Subcutaneous abdominal adipose tissue (tissue), 5 donors: Measurements from ENCODE around the gene MRPL27.
"Not testable (repeated sequence)": the region's sequence is repeated elsewhere in the genome, so short reads cannot be mapped to it uniquely, and the experiment has no call there.

Experiments used
- H3K27ac ChIP-seq: one replicate; pipeline ENCODE4 v1.7.0; 2013; ENCODE audit warnings: low read depth, mild to moderate bottlenecking, inconsistent platforms, low read length, moderate library complexity
- H3K27me3 ChIP-seq, 5 donors: one replicate each; pipeline ENCODE4 v1.7.0; 2013; ENCODE audit warnings: low read length in 5 of 5, inconsistent platforms in 1 of 5; ENCODE audit not compliant: control insufficient read depth in 5 of 5, insufficient read depth in 4 of 5
- H3K36me3 ChIP-seq, 5 donors: one replicate each; pipeline ENCODE4 v1.7.0; 2013; ENCODE audit warnings: low read length in 5 of 5; ENCODE audit not compliant: control insufficient read depth in 5 of 5, insufficient read depth in 5 of 5
- H3K4me1 ChIP-seq, 5 donors: one replicate each; pipeline ENCODE4 v1.7.0; 2013; ENCODE audit warnings: low read length in 5 of 5, mild to moderate bottlenecking in 3 of 5, moderate library complexity in 1 of 5; ENCODE audit not compliant: control insufficient read depth in 5 of 5, insufficient read depth in 5 of 5
- H3K4me3 ChIP-seq, 5 donors: one replicate each; pipeline ENCODE4 v1.7.0; 2013; ENCODE audit warnings: low read length in 5 of 5, low read depth in 1 of 5
- H3K9ac ChIP-seq, 5 donors: one replicate each; pipeline ENCODE4 v1.7.0; 2013; ENCODE audit warnings: low read length in 5 of 5, mild to moderate bottlenecking in 4 of 5, moderate library complexity in 3 of 5
- H3K9me3 ChIP-seq, 5 donors: one replicate each; pipeline ENCODE4 v1.7.0; 2013; ENCODE audit warnings: low read length in 5 of 5; ENCODE audit not compliant: control insufficient read depth in 5 of 5
- donor health status: healthy.
- donor health status: healthy.
- donor health status: healthy.
- donor health status: healthy.
- donor health status: healthy.

The MRPL27 gene

GRCh38 chr17:50405351-50405750, 32.4 kb upstream of the MRPL27 start:
- not testable (repeated sequence) for H3K27me3 ChIP-seq, H3K4me3 ChIP-seq, H3K9ac ChIP-seq, H3K4me1 ChIP-seq, H3K27ac ChIP-seq, H3K36me3 ChIP-seq, H3K9me3 ChIP-seq

- H3K4me3 ChIP-seq, H3K27me3 ChIP-seq, H3K9ac ChIP-seq, H3K27ac ChIP-seq, H3K36me3 ChIP-seq, H3K9me3 ChIP-seq: not testable (repeated sequence)
- peaks cover 9 to 30% (median 27%) of the 10 kb centered on the region in 5 donors for H3K4me1 ChIP-seq
Observed at GRCh38 chr17:50399591-50399990, 26.6 kb upstream of the MRPL27 start.

GRCh38 chr17:50398672-50399071, 25.7 kb upstream of the MRPL27 start:
- H3K27me3 ChIP-seq: not testable (repeated sequence)
- peaks cover 6 to 14% (median 12%) of the 10 kb centered on the region in 5 donors for H3K36me3 ChIP-seq

DNA sequence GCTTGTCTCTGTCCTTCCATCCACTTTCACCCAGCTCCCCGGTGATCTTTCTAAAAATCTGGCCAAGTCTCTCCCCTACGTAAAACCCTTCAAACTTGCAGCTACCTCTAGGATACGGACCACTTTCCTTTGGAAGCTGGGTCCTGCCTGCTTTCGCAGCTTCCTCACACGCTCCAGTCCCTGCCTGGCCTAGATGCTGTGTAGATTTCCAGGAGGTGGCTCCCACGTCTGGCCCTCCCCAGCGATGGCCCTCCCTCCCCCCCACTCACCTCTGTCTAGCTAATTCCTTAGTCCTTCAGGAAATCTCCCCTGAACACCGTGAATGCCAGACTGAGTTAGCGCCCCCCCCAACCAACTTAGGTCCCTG, 24.9 kb upstream of the MRPL27 start:
- Histone ChIP-seq H3K36me3 (peaks cover 14 to 22% (median 20%) of the 10 kb centered on the region in 5 donors), H3K4me3 (peak overlapping the region; percentile 64 to 96 (median 93)), H3K9ac (peak overlapping the region in 2 of 5 donors; percentile 99), H3K27me3 (no peaks in the 10 kb centered on the region), H3K27ac (no peak overlapping the region), H3K9me3 (no peaks in the 10 kb centered on the region), H3K4me1 (peaks cover 9 to 30% (median 27%) of the 10 kb centered on the region in 5 donors)

More at GRCh38 chr17:50398672-50399071, 25.7 kb upstream of the MRPL27 start:
- H3K9ac ChIP-seq, H3K27ac ChIP-seq, H3K9me3 ChIP-seq, H3K4me3 ChIP-seq: not testable (repeated sequence)
- peaks cover 9 to 30% (median 27%) of the 10 kb centered on the region in 5 donors for H3K4me1 ChIP-seq

DNA sequence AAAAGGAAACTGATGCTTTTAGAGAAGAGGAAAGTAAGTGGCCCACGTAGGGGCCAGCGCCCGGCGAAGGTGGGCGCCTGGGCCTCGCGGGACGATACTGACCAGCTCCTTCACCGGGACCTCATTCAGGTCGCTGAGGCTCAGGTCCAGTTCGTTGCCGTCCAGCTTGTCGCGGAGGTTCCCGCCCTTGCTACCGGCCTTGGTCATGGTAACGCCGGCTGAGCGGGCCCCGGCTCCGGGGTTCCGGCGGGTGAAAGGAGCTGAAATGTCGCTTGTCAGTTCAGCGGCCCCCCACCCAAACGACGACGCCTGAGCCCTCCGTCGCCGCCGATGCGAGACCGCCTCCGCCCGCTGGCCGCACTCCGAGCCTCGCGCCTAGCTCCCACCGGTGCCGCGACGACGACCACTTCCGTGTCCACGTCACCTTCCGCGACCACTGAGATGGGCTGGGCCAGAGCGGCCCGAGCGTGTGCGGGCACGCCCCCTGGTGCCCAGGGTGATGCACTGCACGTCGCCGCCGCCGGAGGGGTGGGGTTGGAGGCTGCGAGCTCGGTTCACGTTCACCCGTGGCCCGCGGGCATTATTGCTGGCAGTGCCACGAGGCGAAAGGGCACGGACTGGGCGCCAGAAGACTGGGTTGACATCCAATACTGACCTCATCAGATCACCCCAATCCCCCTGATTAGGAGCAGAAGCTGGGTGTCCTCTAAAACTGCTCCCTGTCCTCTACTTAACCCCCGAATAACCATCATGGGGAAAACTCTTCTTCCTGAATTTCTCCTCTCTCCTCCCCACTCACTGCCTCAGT, 24.3 kb upstream of the MRPL27 start, which contains the start of gene LRRC59:
Gene LRRC59, minus strand, starts transcription at position 413 of the 808 bp plus-strand sequence. Its CDS starts 206 bp downstream, at position 207.
- peak within 1 kb of the TSS; percentile 93 to 100 (median 99) for H3K9ac ChIP-seq
- no peaks in the 10 kb centered on the region for H3K27me3 ChIP-seq
- H3K9me3 ChIP-seq: no peaks in the 10 kb centered on the region
- peaks cover 15 to 28% (median 26%) of the 10 kb centered on the region in 5 donors for H3K36me3 ChIP-seq
- peak within 1 kb of the TSS; percentile 92 to 96 (median 93) for H3K4me3 ChIP-seq
- H3K4me1 ChIP-seq: peaks cover 9 to 30% (median 27%) of the 10 kb centered on the region in 5 donors
- H3K27ac ChIP-seq: peak within 1 kb of the TSS; percentile 89

DNA sequence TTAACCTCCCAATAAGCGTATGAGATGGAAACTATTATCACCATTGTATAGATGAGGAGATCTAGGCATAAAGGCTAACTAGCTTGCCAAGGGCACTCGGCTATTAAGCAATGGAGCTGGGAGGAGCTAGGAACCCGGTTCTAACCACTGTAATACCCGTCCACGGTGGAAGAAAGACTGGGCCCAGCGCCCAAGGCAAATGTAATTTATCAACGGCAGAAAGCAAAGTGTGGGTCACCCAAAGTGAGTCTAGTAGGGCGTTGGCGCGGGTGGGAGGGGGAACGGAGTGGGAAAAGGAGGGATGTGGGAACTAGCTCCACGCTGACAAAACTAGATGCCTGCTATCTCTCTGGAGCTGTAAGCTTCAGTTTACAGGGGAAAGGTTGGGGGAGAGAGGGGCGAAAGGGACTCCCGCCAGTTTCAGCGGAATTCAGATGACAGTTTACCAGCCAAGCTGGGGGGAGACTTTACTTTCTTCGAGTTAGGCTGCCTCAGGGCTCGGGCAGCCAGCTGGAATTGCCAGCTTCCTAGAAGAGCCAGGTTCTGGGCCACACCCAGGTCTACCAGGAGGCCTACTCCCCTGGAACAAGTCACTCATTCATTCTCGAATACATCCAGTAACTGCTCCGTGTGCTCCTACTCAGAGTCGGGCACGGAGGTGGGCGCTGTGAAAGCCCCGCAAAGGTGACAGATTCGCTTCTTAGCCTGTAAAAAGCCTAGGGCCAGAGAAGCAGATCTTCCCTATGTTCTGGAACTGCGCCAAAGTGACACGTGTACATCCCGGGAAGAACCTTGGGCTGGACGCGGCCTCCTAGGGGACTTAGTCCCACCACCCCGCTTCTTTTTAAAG, 23.5 kb upstream of the MRPL27 start:
- Histone ChIP-seq H3K36me3 (peaks cover 16 to 36% (median 34%) of the 10 kb centered on the region in 5 donors), H3K9ac (peak overlapping the region; percentile 93 to 100 (median 99)), H3K9me3 (no peaks in the 10 kb centered on the region), H3K27me3 (no peaks in the 10 kb centered on the region), H3K4me3 (peak overlapping the region; percentile 92 to 96 (median 93)), H3K27ac (peak overlapping the region; percentile 89), H3K4me1 (peaks cover 9 to 30% (median 27%) of the 10 kb centered on the region in 5 donors)

DNA sequence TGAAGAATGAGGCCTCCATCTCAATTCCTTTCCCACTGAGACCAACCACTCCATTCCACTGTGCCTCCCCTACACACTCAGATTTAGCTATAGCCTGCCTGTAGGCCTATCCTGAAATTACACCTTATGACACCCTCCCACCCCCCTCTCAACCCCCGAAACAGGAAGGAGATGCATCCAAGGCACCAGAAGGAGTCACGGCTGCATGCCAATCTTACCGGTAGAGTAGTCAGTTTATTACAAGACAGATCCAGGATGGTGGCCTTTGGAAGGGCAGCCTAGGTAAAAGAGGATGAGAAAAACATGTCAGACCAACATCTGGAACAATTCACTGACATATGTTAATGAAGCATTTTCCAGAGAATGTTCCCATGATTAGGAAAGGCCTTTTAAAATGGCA, 21.7 kb upstream of the MRPL27 start:
- Histone ChIP-seq H3K36me3 (peaks cover 28 to 53% (median 50%) of the 10 kb centered on the region in 5 donors), H3K9ac (peak overlapping the region in 1 of 5 donors; percentile 9), H3K9me3 (no peaks in the 10 kb centered on the region), H3K4me3 (no peak overlapping the region), H3K4me1 (peaks cover 9 to 30% (median 27%) of the 10 kb centered on the region in 5 donors), H3K27ac (no peak overlapping the region), H3K27me3 (no peaks in the 10 kb centered on the region)

DNA sequence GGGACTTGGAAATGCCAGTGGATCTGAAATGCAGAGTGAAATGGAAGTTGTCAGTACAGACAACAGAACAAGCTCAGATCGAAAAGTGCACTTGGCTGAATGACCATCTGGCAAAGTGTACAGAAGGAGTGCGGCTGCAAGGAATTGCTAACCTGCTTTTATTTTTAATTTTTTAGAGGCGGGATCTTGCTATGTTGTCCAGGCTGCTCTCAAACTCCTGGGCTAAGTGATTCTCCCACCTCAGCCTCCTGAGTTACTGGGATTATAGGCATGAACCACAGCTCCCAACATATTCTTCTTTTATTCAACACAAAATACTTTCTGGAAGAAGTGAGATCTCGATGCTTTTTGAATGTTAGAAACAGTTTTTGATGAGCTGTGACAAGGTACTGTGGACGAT, 20.7 kb upstream of the MRPL27 start:
- Histone ChIP-seq H3K36me3 (peaks cover 33 to 63% (median 59%) of the 10 kb centered on the region in 5 donors), H3K9ac (no peak overlapping the region), H3K9me3 (no peaks in the 10 kb centered on the region), H3K27me3 (no peaks in the 10 kb centered on the region), H3K4me1 (peaks cover 9 to 30% (median 27%) of the 10 kb centered on the region in 5 donors), H3K4me3 (no peak overlapping the region), H3K27ac (no peak overlapping the region)

DNA sequence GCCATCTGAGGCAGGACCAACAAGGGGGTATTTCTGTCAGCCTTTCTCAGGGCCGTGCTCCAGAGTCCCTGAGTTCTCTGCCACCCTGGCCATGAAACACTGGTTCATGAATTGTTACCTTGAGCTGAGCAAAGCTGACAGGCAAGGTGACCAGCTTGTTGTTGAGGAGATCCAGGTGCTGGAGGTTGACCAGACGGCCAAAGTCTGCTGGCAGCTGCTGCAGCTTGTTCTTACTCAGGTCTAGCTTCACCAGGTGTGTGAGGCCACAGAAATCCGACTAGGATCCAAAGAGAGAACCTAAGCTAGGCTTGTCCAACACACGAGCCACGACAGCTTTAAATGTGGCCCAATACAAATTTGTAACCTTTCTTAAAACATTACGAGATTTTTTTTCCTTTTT, 19.6 kb upstream of the MRPL27 start:
- Histone ChIP-seq H3K9ac (no peak overlapping the region), H3K4me1 (peaks cover 9 to 27% (median 23%) of the 10 kb centered on the region in 5 donors), H3K27ac (no peak overlapping the region), H3K4me3 (no peak overlapping the region), H3K27me3 (no peaks in the 10 kb centered on the region), H3K9me3 (no peaks in the 10 kb centered on the region), H3K36me3 (peaks cover 35 to 74% (median 70%) of the 10 kb centered on the region in 5 donors)
